ENCODE measurements around the gene IFI30.

Gene IFI30

DNA sequence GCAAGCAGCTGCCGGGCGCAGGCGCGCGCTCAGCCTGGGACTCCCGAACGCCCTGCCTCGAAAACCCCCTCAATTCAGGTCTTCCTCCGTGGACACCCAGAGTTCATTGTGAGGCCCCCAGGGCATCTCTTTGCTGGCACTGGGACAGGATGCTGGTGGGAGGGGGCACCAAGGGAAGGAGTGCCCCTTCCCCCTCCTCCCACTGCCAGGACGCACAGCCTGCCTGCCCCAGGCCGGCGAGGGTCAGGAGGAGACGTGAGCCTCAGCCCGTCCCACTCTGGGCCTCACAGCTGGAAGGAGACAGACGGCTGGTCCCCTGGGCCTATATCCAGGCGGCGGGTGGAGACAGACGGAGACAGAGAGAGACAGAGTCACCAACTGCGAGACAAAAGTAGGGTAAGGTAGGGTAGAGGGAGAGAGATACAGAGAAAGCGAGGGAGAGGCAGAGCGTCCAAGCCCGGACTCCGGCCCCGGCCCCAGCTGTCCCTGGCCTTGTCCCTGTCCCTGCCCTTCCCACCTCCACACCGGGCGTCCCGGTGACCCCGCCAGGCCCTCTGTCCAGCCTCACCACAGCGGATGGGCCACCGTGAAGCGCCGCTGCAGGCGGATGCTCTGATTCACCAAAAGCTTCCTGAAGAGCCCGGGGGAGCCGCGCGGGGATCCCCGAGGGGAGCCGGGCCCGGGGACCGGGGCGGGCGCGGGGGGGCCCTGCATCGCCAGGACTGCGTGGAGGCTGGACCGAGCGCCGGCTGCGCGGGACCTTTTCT is 52.3 kb downstream of the IFI30 start, which contains the start of gene PDE4C:
PDE4C (minus strand) TSS at position 737 of the 767 bp plus-strand sequence; CDS start at position 714, 23 bp downstream.
- DNase-seq: no peak

DNA sequence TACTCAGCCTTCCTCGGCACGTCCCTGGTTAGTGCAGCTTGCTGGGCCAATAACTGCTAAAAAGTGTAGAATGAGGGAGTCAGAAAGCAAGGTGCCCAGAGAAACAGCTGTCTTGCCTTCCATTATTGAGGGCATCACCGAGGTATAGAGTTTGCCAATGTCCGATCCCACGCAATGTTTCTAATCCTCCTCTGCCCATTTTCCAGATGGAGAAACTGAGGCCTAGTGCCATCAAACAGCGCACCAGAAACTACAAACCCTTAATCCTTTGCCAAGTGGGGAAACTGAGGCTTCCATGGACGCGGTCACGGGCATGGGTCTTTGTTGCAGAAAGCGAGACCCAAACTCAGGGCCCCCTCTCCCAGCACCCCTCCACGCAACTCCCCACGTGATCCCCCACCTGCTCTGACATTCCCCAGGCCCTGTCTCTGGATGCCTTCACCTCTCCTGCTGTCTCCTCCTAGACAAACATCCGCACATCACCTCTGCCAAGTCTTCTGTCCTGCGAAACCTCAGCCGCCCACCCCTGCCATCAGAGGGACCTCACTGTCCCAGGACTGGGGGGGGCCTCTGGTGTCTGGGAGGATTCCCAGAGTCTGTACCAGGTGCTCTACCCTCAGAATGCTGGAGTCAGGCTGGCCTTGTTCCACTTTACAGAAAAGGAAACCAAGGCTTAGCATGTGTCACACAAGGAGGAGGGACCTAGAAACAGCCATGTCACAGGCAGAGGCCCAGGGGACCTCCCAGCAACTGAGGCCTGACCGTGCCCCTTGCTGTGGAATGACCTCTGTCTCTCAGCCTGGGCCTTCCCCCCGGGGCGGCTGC is 53.6 kb downstream of the IFI30 start:
- no peak for DNase-seq

Data from NCI-H774 (cell line).